Trophoblast cell (in vitro differentiated cells and primary cell): ENCODE results near the gene JAZF1.

Experiments
- DNase-seq, 2 donors: peaks; one replicate each; pipeline ENCODE4 v3.0.0-alpha.2; 2016
- H2AFZ ChIP-seq: 2 replicates; pipeline ENCODE4 v1.6.1; 2013; ENCODE audit warnings: low read length, moderate library complexity, mild to moderate bottlenecking; ENCODE audit not compliant: insufficient read depth, poor library complexity
- H2AK5ac ChIP-seq: 2 replicates; pipeline ENCODE4 v1.6.1; 2013; ENCODE audit warnings: mild to moderate bottlenecking, low read length
- H2BK120ac ChIP-seq: 2 replicates; pipeline ENCODE4 v1.6.1; 2013; ENCODE audit warnings: low read length, mild to moderate bottlenecking, moderate library complexity; ENCODE audit not compliant: insufficient read depth, poor library complexity
- H2BK12ac ChIP-seq: 2 replicates; pipeline ENCODE4 v1.6.1; 2013; ENCODE audit warnings: mild to moderate bottlenecking, low read length, moderate library complexity
- H2BK5ac ChIP-seq: 2 replicates; pipeline ENCODE4 v1.6.1; 2013; ENCODE audit warnings: low read length, low read depth, moderate library complexity, mild to moderate bottlenecking; ENCODE audit not compliant: poor library complexity
- H3K14ac ChIP-seq: 2 replicates; pipeline ENCODE4 v1.6.1; 2013; ENCODE audit warnings: mild to moderate bottlenecking, low read length
- H3K18ac ChIP-seq: 2 replicates; pipeline ENCODE4 v1.6.1; 2013; ENCODE audit warnings: mild to moderate bottlenecking, low read length
- H3K23ac ChIP-seq: 2 replicates; pipeline ENCODE4 v1.6.1; 2013; ENCODE audit warnings: low read length
- H3K27ac ChIP-seq: 2 replicates; pipeline ENCODE4 v1.5.1; 2013; ENCODE audit warnings: low read depth, mild to moderate bottlenecking, inconsistent platforms, low read length, moderate library complexity
- H3K27me3 ChIP-seq: 2 replicates; pipeline ENCODE4 v1.6.1; 2013; ENCODE audit warnings: inconsistent platforms, mild to moderate bottlenecking, low read length, moderate library complexity; ENCODE audit not compliant: insufficient read depth
- H3K36me3 ChIP-seq, 2 experiments: 1 replicate in 1 of 2; 2 replicates in 1 of 2; pipeline ENCODE4 v1.6.1; 2013; ENCODE audit warnings: low read length in 2 of 2, mild to moderate bottlenecking in 2 of 2, moderate library complexity in 1 of 2; ENCODE audit not compliant: insufficient read depth in 2 of 2, control insufficient read depth in 1 of 2
- H3K4ac ChIP-seq: 2 replicates; pipeline ENCODE4 v1.6.1; 2013; ENCODE audit warnings: low read depth, mild to moderate bottlenecking, low read length, moderate library complexity
- H3K4me1 ChIP-seq, 2 experiments: 1 replicate in 1 of 2; 2 replicates in 1 of 2; pipeline ENCODE4 v1.6.1; 2013; ENCODE audit warnings: low read length in 2 of 2, mild to moderate bottlenecking in 2 of 2, moderate library complexity in 1 of 2; ENCODE audit not compliant: insufficient read depth in 2 of 2, control insufficient read depth in 1 of 2
- H3K4me2 ChIP-seq: 2 replicates; pipeline ENCODE4 v1.6.1; 2013; ENCODE audit warnings: inconsistent platforms, mild to moderate bottlenecking, low read length, moderate library complexity
- H3K4me3 ChIP-seq: 2 replicates; pipeline ENCODE4 v1.5.1; 2013; ENCODE audit warnings: mild to moderate bottlenecking, low read depth, low read length, inconsistent platforms
- H3K79me1 ChIP-seq: one replicate; pipeline ENCODE4 v1.6.1; 2013; ENCODE audit warnings: low read length
- H3K79me2 ChIP-seq: 2 replicates; pipeline ENCODE4 v1.6.1; 2013; ENCODE audit warnings: low read length, mild to moderate bottlenecking; ENCODE audit not compliant: control insufficient read depth, insufficient read depth, poor library complexity
- H3K9ac ChIP-seq: 2 replicates; pipeline ENCODE4 v1.6.1; 2013; ENCODE audit warnings: mild to moderate bottlenecking, low read length
- H3K9me3 ChIP-seq: 2 replicates; pipeline ENCODE4 v1.6.1; 2013; ENCODE audit warnings: low read depth, mild to moderate bottlenecking, control low read depth, inconsistent platforms, low read length; ENCODE audit not compliant: insufficient read depth
- H4K12ac ChIP-seq: 2 replicates; pipeline ENCODE4 v1.6.1; 2013; ENCODE audit warnings: low read depth, mild to moderate bottlenecking, low read length, moderate library complexity
- H4K8ac ChIP-seq: 2 replicates; pipeline ENCODE4 v1.6.1; 2013; ENCODE audit warnings: low read depth, mild to moderate bottlenecking, low read length, moderate library complexity
- H4K91ac ChIP-seq: one replicate; pipeline ENCODE4 v1.6.1; 2013; ENCODE audit warnings: low read depth, mild to moderate bottlenecking, low read length, moderate library complexity
- WGBS: extraction: QIAGEN DNeasy Blood & Tissue Kit; methylation state at CpG from one replicate; pipeline ENCODE4 v1.1.7; 2013; ENCODE audit warnings: missing lambda C conversion rate; ENCODE audit not compliant: insufficient read length, insufficient coverage; ENCODE audit errors: extremely low coverage; 5-methylcytosine and 5-hydroxymethylcytosine counted together

The JAZF1 gene

DNA sequence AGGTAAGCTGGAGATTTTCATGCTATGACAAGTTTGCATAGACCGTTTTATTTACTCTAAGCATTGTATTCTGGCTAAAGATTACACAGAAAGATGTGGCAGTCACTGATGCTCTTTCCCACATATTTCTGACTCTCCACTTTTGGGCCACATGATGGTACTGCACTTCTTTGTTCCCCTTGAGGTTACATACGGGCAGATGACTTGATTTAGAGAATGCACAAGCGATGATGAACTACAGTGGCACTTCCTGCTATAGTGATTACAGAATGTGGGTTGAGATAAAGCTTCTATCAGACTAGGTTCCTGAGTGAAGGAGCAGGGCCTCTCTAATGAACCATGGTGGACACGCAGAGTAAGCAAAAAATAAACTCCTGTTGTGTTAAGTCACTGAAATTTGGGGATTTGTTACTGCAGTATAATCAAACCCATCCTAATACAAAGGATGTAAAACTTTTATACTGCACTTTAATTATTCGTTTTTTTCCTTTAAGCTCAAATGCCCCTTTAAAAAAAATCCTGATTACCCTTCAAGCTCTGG, 262.8 kb downstream of the JAZF1 start:
- peaks cover 2% of the 10 kb centered on the region for H3K9me3 ChIP-seq
- H3K36me3 ChIP-seq: no peaks in the 10 kb centered on the region
- H3K79me2 ChIP-seq: no peaks in the 10 kb centered on the region
- H3K4me3 ChIP-seq: no peak overlapping the region
- no peak overlapping the region for H3K4me2 ChIP-seq
- H3K79me1 ChIP-seq: no peaks in the 10 kb centered on the region
- H2AK5ac ChIP-seq: no peak overlapping the region
- H2BK12ac ChIP-seq: no peak overlapping the region
- no peak overlapping the region for H4K8ac ChIP-seq
- H4K91ac ChIP-seq: no peak overlapping the region
- no peak overlapping the region for H3K4ac ChIP-seq
- DNase-seq: peak; percentile 68 to 90
- no peaks in the 10 kb centered on the region for H3K27me3 ChIP-seq
- no peak overlapping the region for H4K12ac ChIP-seq
- H3K14ac ChIP-seq: no peak overlapping the region
- no peak overlapping the region for H2BK120ac ChIP-seq
- H3K18ac ChIP-seq: no peak overlapping the region
- no peak overlapping the region for H2AFZ ChIP-seq
- WGBS: no CpG with 5 or more reads among the region's 5 CpGs
- no peak overlapping the region for H3K9ac ChIP-seq
- no peak overlapping the region for H3K27ac ChIP-seq
- no peak overlapping the region for H3K23ac ChIP-seq
- H3K4me1 ChIP-seq: no peaks in the 10 kb centered on the region
- H2BK5ac ChIP-seq: no peak overlapping the region

DNA sequence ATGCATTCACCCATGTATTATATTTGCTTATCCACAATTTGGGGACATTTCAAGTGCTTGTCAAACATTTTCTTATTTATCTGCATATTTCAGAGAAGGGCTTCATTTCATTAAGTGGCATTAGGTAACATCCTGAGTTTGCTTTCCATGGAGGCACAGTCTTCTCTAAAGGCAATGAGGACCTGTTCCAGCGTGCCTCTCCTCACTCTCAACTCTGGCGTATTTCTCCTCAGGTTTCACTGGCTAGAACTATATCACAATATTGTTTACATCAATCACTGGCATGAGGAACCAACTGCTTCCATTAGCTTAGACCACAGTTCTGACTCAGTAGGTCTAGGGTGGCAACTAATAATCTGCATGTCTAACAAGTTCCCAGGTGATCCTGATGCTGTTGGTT, 263.5 kb downstream of the JAZF1 start:
- no peaks in the 10 kb centered on the region for H3K79me2 ChIP-seq
- no peaks in the 10 kb centered on the region for H3K27me3 ChIP-seq
- H2BK5ac ChIP-seq: no peak overlapping the region
- no peak overlapping the region for H4K12ac ChIP-seq
- no peak overlapping the region for H2BK12ac ChIP-seq
- H3K4me3 ChIP-seq: no peak overlapping the region
- no peak overlapping the region for H4K91ac ChIP-seq
- no peaks in the 10 kb centered on the region for H3K4me1 ChIP-seq
- WGBS: no CpG with 5 or more reads among the region's 2 CpGs
- H2AK5ac ChIP-seq: no peak overlapping the region
- H3K27ac ChIP-seq: no peak overlapping the region
- H3K4ac ChIP-seq: no peak overlapping the region
- no peak for DNase-seq
- no peak overlapping the region for H2AFZ ChIP-seq
- H3K36me3 ChIP-seq: no peaks in the 10 kb centered on the region
- H3K14ac ChIP-seq: no peak overlapping the region
- no peak overlapping the region for H4K8ac ChIP-seq
- H3K9ac ChIP-seq: no peak overlapping the region
- H3K4me2 ChIP-seq: no peak overlapping the region
- no peaks in the 10 kb centered on the region for H3K79me1 ChIP-seq
- no peak overlapping the region for H3K23ac ChIP-seq
- H2BK120ac ChIP-seq: no peak overlapping the region
- H3K18ac ChIP-seq: no peak overlapping the region
- peaks cover 2% of the 10 kb centered on the region for H3K9me3 ChIP-seq

DNA sequence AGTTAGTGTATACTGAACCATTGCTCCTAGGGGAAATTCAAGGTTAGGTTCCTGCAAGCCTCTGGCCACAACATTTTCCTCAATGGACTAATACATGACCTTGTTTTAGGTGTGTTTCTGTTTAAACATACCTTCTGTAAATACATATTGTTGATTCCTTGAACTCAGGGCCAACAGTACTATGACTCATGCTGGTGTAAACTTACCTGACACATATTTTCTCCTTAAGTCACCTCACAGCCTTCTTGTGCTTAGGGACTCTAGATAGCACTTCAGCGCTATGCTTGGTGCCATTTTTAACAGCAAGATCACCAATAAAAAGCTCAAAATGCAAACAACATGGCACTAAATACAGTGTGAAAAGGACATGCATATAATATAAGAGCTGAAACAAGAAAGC, 264.2 kb downstream of the JAZF1 start:
- DNase-seq: peak; percentile 38 to 70

DNA sequence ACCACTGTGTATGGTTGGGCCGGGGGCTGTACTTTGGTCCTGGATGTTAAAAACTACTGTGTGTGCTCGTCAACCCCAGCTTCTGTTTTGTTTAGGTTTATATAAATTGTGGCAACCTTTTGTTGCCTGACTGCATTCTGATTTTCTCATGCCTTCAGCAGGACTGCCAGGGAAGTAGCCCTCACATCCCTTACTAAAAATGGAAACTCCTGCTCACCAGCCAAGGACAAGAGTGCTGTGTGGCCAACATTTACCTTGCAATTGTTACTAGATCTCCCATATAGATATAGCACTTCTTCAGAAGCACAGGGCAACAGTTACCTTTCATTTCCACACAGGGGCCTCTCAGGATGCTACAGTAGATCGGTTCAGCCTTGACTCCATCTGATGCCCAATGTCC, 266.2 kb downstream of the JAZF1 start:
- Histone ChIP-seq H3K4me2 (no peak overlapping the region), H4K8ac (no peak overlapping the region), H3K4me1 (no peaks in the 10 kb centered on the region), H2BK120ac (no peak overlapping the region), H3K18ac (no peak overlapping the region), H4K91ac (no peak overlapping the region), H3K27me3 (no peaks in the 10 kb centered on the region), H3K9me3 (peaks cover 2% of the 10 kb centered on the region), H4K12ac (no peak overlapping the region), H3K14ac (no peak overlapping the region), H3K4ac (no peak overlapping the region), H3K36me3 (no peaks in the 10 kb centered on the region), H2BK12ac (no peak overlapping the region), H3K23ac (no peak overlapping the region), H3K9ac (no peak overlapping the region), H2BK5ac (no peak overlapping the region), H3K27ac (no peak overlapping the region), H3K79me1 (no peaks in the 10 kb centered on the region), H3K4me3 (no peak overlapping the region), H2AFZ (no peak overlapping the region), H3K79me2 (no peaks in the 10 kb centered on the region), H2AK5ac (no peak overlapping the region)
- peak in 1 of 2 donors; percentile 44 for DNase-seq
- no CpG with 5 or more reads among the region's 3 CpGs for WGBS

More for the DNA sequence above, 264.2 kb downstream of the JAZF1 start:
- Histone ChIP-seq H3K4me2 (no peak overlapping the region), H3K9me3 (peaks cover 2% of the 10 kb centered on the region), H3K27me3 (no peaks in the 10 kb centered on the region), H3K18ac (no peak overlapping the region), H3K23ac (no peak overlapping the region), H3K27ac (no peak overlapping the region), H3K79me1 (no peaks in the 10 kb centered on the region), H3K14ac (no peak overlapping the region), H3K79me2 (no peaks in the 10 kb centered on the region), H4K12ac (no peak overlapping the region), H4K91ac (no peak overlapping the region), H3K36me3 (no peaks in the 10 kb centered on the region), H2BK120ac (no peak overlapping the region), H3K4me1 (no peaks in the 10 kb centered on the region), H4K8ac (no peak overlapping the region), H2BK12ac (no peak overlapping the region), H2AK5ac (no peak overlapping the region), H3K4me3 (no peak overlapping the region), H2BK5ac (no peak overlapping the region), H2AFZ (no peak overlapping the region), H3K4ac (no peak overlapping the region), H3K9ac (no peak overlapping the region)
- WGBS: no CpG with 5 or more reads among the region's 1 CpG
